CD4-positive, alpha-beta T cell treated with Interleukin-4 for 1 hour (primary cell): ENCODE results near the gene RNPEP.
"Not testable (repeated sequence)": the region's sequence is repeated elsewhere in the genome, so short reads cannot be mapped to it uniquely, and the experiment has no call there.

Experiments
- DNase-seq, 2 donors: peaks; one replicate each; pipeline ENCODE4 v3.0.0-alpha.2; 2020 to 2022

The RNPEP gene, protein sequence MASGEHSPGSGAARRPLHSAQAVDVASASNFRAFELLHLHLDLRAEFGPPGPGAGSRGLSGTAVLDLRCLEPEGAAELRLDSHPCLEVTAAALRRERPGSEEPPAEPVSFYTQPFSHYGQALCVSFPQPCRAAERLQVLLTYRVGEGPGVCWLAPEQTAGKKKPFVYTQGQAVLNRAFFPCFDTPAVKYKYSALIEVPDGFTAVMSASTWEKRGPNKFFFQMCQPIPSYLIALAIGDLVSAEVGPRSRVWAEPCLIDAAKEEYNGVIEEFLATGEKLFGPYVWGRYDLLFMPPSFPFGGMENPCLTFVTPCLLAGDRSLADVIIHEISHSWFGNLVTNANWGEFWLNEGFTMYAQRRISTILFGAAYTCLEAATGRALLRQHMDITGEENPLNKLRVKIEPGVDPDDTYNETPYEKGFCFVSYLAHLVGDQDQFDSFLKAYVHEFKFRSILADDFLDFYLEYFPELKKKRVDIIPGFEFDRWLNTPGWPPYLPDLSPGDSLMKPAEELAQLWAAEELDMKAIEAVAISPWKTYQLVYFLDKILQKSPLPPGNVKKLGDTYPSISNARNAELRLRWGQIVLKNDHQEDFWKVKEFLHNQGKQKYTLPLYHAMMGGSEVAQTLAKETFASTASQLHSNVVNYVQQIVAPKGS

DNA sequence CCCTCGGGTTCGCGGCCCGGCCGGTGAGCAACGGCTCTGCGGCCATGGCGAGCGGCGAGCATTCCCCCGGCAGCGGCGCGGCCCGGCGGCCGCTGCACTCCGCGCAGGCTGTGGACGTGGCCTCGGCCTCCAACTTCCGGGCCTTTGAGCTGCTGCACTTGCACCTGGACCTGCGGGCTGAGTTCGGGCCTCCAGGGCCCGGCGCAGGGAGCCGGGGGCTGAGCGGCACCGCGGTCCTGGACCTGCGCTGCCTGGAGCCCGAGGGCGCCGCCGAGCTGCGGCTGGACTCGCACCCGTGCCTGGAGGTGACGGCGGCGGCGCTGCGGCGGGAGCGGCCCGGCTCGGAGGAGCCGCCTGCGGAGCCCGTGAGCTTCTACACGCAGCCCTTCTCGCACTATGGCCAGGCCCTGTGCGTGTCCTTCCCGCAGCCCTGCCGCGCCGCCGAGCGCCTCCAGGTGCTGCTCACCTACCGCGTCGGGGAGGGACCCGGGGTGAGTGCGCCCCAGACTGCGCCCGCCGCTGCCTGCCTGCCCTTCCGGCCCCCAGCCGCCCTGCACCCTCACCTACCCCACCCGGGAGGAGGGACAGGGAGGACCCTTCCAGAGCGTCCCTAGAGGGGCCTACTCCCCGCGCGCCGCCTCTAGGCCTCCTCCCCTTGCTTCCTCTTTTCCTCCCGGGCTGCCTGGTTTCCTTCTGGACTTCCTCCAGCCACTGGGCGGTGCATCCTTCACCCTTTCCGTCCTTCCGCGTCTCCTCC lies at the start of gene RNPEP:
TSS of gene RNPEP (plus strand) at position 26 of the 757 bp plus-strand sequence. CDS start at position 45, 19 bp downstream.
- DNase-seq = peak; percentile 44 to 52

DNA sequence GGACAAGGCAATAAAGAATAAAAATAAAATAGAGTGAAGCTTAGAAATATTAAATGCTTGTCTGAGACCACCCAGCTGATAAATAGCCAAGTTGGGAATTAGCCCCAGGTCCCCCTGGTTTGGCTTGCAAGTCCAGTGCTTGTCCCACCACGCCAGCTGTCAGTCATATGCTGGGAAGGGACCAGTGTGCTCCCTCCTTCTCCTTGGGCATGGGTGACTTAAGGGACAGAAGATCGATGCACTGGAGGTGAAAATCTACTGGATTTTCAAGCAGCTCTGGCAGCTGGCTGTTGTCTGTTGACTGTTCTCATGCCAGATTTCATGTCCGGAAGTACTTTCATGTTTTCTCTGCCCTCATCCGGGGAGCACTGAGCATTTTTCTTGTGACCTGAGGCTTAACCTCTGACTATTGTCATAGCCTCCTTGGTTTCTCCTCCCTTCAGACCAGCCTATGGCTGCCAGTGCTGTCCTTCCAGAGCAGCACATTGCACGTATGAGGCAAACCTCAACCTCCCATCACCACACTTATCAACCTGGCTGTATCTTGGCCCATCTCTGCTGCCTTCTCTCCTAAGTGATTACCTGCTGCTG lies 48.5 kb upstream of the RNPEP start:
- DNase-seq = no peak

DNA sequence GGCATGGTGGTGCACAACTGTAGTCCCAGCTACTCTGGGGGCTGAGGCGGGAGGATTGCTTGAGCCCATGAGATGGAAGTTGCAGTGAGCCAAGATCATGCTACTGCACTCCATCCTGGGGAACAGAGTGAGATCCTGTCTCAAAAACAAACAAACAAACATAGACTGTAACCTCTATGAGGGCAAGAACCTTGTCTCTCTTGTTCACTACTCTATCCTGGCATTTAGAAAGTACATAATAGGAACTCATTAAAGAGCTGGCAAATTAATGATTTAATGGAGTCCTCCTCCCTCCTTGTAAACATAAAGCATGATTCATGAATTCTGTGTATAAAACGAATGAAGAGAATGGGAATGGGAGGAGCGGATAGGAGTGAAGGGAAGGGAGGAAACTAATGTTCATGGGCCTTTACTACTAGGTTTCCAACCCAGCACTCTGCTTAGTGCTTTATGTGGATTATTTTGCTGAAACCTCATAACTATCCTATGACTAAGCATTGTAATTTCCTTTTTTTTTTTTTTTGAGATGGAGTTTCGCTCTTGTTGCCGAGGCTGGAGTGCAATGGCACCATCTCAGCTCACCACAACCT lies 44.7 kb upstream of the RNPEP start:
- no peak for DNase-seq

DNA sequence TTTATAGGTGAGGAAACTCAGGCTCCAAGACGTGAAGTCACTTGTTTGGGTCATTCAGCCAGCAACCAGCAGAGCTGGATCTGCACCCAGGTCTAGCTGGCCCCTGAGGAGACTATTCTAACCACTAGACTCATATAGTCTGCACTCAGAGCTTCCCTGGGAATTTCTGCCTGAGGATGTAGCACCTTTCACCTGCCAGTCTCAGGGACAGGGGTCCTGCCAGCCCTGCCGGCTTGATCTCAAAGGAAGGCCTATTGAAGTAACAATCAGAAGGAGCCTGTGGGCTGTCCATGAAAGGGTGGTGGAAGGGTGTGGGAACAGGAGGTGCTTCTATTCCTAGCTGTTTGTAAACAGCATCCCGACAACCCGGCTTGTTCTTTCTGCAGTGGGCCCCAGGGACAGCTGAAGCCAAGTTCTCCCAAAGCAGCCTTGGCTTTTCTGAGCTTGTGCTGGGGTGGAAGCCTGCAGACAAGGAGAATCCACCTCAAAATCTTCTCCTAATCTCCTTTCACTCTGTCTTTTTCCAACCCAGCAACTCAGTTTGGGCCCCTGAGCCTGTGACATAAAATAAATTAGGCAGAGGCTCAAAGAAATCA lies 43.9 kb upstream of the RNPEP start:
- no peak for DNase-seq

DNA sequence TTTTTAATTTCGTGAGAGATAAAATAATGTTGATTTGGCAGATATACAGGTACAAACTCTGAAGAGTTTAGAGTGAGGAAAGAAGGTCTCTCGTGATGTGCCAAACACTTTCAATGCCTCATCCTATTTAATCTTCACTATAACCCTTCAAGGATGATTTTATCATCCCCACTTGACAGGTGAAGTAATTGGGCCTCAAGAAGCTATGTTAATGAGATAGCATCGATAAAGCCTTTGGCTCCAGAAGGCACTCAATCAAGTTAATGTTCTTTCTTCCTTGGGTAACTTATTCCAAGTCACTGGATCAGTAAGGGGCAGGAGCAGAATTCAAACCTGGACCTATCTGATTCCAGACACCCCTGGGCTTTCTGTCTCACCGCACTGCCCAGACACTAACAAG lies 43.3 kb upstream of the RNPEP start:
- DNase-seq = no peak

DNA sequence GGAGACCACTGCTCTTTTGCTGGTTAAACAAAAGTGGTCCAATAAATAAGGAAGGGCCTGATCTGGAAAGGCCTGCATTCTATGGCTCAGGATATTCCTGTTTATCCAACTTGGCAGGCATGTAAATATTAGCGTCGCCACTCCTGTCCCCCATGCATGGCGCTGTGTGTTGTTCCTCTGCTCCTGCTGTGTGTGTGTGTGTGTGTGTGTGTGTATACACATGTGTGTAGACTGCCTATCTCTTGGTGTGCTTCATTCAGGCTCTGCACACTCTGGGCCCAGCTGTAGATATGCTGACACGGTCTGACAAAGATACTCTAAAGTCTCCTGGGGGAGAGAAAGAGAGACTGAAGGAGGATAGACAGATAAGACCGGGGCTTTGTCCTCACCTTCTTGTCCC lies 42.9 kb upstream of the RNPEP start:
- no peak for DNase-seq

DNA sequence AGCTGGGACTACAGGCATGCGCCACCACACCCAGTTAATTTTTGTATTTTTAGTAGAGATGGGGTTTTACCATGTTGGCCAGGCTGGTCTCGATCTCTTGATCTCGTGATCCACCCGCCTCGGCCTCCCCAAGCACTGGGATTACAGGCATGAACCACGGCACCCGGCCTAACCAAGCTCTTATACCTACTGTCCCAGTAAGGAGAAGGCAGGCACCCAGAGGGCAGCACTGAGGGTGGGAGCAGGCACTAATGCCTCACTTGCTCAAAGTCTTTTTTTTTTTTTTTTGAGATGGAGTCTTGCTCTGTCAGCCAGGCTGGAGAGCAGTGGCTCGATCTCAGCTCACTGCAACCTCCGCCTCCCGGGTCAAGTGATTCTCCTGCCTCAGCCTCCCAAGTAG lies 42.1 kb upstream of the RNPEP start:
- not testable (repeated sequence) for DNase-seq

DNA sequence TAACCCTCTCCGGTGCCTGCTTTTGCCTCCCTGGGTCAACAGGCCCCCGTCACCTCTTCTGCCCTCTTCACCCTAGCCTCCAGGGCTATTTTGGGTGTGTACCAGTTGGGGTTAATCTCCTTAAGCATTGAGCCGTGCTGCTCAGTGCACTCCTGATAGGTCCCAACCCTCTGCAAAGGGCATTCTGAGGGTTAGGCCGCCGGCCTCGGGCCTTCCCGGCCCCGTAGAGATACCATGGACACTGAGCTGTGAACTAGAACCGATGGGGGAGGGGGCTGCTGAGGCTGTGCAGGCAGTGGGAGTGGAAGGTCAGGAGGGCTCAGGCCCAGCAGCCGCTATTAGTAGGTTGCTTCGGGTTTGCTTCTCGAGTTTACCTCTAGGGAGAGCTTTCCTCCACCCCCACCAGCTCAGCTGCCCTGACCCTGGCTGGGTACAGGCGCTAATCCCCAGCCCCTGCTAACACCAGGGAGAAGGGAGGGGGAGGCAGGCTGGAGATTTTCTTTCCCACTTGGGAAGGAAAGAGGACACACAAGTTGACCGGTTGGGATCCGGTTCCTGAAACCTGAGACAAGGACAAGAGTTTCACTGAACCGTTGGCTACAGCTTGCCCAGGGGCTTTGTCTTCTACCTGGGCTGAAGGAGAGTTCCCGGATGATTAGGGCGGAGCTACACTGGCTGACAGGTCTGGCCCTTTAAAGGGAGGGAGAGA lies 40.9 kb upstream of the RNPEP start:
- DNase-seq = no peak

DNA sequence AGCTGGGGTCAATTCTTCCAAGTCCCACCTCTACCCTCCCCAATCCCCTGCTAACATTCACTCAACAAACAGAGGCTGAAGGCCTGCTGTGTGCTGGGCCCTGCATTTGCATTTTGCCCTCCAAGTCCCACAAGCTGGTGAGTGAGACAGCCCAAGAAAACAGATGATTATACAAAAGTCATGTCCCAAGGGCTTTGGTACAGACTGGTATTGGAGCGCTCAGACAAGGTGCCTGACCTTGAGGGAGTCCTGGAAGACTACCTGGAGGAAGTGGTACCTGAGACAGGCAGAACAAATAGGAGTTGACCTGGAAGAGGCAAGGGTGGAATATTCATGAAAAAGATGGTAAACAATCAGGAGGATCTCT lies 40.3 kb upstream of the RNPEP start:
- DNase-seq = no peak

DNA sequence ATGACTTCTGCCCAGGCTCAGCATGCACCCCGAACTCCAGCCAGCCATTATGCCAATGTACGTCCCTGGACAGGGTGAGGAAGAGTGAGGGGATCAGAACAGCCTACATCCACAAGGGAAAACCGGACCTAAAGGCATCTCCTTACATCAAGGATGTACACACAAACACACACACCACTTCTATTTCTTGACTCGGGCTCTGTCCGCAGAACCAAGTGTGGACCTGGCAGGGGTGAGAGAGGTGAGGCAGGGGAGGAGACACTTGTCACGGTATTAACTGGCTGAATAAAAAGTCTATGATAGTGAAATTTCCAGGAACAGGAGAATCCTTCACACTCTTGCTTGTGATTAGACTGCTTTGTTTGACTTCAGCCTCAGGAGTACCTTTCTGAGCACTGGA lies 38.4 kb upstream of the RNPEP start:
- DNase-seq = no peak

DNA sequence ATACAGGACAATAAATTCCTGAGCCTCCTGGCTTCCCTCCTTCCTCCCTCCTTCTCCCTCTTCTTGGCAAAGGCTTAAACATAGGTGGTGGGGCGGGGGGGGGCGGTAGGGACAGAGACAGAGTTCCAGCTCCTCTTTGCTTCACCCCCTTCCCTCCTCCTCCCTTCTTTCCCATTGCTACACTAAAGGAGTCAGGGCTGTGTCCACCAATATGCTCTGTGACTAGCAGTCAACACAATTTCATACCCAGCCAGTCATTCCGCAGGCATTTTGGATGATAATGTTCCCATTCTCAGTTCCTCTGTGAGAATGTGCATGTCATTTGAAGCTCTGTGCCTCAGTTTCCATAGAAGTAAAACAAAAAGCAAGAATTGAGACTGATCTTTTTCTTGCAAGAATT lies 37.8 kb upstream of the RNPEP start:
- no peak for DNase-seq

DNA sequence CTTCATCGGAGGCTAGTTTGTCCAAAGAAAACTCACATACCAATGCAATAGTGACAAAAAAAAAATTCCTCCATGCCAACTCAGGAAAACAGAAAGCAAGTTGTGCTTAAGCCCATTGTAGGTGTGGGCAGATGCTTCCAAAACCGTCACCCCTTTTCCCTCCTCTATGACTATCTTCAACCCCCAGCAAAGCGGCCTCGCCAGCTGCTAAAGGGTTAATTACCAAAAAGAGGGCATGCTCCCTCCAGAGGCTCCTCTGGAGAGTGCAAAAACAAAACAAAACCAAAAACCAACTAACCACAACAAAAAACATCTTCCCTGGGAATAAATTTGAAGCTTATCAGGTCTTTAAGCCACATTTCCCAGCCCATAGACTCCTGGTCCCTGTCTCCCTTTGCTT lies 37.3 kb upstream of the RNPEP start:
- DNase-seq = no peak

DNA sequence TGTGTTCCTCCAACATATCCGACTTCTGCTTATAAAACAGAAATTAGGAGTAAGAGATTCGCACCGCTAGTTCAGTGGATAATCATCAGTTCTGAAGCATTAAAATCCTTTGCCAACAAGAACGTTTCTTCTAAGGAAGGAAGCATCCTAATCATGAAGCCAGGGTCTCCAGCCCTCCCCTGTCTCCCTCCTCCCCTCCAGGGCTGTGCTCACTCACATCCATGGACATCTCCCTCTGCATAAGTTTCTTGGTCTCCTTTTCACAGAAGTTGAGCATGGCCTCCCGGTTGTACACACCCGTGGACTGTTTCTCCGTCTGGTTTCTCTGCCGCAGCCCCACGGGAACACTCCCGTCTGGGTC lies 36.6 kb upstream of the RNPEP start:
- no peak for DNase-seq

DNA sequence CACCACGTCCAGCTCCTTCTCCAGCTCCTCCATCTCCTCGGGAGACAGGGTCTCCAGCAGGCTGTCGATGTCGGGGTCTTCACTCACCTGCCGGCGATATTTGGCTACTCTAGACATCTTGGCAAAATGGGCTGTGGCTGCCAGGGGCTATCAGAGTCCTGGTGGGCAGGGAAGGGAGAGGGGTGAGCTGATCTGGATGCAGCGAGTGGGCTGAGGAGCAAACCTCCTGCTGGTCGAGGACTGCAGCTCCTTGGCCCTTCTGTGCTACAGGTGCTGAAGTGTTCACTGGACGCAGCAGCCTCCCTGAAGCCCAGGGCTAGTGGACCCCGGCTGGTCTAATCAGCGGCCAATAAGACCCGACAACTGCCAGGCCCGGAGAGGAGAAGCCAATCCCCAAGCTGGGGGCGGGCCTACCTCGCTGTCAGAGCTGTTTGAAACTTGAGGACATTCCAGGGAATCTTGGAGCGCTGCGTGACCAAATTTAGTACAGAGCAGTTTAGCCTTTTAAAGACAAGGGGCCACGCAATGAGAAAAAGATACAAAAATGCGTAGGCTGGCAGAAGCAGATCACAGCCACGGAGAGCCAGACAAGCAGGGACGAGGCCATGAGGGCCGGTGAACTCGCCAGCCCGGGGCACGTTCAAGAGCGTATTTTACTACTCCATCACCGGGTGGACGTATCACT lies 36.1 kb upstream of the RNPEP start, which contains the start of gene LMOD1:
TSS of gene LMOD1 (minus strand) at position 325 of the 685 bp plus-strand sequence. CDS start at position 117, 208 bp downstream.
- no peak for DNase-seq

DNA sequence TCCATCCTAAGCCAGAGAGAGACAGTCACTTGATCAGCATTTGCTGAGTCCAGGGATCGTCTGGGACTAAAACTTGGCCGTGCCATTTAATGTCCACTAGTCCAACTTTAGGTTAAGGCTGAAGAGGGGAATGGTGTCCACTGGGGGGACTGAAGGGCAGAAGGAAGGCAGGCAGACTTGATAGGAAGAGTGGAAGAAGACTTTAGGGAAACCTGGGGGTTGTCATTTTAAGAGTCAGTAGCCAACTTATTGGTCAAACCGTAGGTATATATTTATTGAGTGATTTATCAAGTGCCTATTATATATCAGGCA lies 34.8 kb upstream of the RNPEP start:
- DNase-seq = no peak

DNA sequence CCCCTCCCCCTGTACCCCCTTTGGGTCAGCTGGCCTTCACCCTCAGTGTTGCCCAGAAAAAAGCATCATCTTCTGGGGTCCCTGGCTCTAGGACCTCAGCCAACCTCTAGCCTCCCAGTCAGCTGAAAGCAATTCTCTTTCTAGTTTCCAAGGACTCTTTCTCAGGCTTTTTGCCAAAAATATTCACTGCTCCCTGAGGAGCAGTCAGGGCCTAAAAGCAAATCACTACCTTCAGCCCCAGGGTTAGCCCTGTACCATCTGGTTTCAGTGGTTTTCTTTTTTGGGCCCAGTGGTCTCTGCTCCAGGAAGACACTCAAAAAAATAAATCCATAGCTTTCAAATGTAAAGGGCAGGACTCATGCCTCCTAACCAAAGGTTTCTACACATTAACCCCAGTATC lies 33.0 kb upstream of the RNPEP start:
- DNase-seq = no peak

DNA sequence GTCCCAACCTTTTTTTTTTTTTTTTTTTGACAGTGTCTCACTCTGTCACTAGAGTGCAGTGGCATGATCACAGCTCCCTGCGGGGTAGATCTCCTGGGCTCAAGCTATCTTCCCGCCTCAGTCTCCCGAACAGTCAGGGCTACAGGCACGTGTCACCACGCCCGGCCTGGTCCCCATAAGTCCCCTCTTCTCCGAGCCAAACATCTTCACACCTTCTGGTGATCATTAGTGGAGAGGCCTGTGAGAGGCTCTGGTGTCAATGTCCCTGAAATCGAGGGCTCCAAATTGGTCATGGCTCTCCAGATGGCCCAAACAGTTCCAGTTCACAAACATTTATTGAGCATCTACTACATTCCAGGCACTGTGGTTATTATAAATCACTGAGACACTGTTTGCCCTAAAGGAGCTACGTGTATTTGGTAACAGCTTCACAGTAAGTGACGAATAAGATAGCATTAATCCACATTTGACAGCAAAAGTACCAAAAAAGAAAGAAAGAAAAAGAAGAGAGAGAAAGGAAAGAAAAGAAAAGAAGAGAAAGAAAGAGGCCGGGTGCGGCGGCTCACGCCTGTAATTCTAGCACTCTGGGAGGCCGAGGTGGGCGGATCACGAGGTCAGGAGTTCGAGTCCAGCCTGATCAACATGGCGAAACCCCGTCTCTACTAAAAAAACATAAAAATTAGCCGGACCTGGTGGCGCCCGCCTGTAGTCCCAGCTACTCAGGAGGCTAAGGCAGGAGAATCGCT lies 28.0 kb upstream of the RNPEP start:
- DNase-seq = no peak

DNA sequence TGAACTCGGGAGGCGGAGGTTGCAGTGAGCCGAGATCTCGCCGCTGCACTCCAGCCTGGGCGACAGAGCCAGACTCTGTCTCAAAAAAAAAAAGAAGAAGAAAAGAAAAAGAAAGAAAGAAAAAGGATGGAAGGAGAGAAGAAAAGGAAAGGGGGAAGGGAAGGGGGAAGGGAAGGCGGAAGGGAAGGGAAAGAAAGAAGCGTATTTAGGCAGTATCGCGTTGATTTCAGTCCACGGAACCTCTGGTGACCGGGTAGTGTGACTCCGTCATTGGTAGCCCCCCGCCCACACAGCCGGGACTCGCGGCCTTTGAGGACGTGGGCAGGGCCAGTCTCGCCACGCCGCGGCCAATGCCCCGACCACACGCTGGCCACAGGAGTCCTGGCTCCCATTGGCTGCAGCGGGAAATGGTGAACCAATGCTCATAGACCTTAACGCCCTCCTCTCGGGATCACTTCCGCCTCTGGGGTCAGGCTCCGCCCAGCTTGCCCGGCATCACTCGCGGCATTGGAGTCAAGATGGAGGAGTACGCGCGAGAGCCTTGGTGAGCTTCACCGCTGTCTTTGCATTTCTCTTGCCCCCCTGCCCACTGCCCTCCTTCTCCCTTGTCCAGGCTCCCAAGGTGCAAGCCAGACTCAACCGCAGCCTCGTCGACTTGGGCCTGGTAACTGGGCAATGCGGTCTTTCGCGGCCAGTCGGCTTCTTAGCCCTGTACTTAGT lies 27.3 kb upstream of the RNPEP start, which contains the start of gene TIMM17A:
TSS of gene TIMM17A (plus strand) at position 495 of the 720 bp plus-strand sequence. CDS start at position 519, 24 bp downstream.
- peak; percentile 93 to 94 for DNase-seq

DNA sequence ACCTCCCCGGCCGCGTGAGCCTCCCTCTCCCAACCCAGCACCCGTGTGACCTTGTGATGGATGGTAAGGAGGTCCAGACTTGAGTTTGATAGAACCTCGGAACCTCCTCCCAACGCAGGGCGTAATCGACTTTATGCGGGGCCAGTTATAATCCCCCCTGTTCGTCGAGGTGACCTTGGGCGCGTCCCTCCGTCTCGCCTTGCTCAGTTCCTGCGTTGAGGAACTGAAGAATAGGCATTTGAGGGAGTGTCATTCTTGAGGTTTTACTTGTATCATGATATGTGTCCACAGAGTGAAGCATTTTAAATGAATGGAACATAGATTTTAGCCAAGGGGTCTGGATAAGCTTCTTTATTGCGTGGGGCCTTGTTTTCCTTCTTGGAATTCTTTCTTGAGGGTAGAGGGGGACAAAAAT lies 26.7 kb upstream of the RNPEP start:
- no peak for DNase-seq

DNA sequence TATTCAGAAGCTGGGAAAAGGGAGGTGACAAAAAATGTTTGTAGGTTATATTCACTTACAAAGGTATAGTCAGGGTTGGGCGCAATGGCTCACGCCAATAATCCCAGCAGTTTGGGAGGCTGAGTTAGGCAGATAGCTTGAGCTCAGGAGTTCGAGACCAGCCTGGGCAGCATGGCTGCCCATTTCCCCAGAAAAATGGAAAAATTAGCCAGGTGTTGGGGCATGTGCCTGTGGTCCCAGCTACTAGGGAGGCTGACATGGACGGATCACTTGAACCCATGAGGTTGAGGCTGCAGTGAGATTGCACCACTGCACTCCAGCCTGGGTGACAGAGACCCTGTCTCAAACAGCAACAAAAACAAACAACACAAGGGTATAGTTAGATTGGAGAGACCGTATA lies 24.1 kb upstream of the RNPEP start:
- no peak for DNase-seq
